ENCODE data around the gene UTP25. TPM values are rescaled to one million over a fixed set of nuclear protein-coding genes. Genes with fewer than 3 reads are reported as not detected.

Gene UTP25
- polyA plus RNA-seq, 1 experiment: 6.8 TPM

- ChIA-PET POLR2A (no interaction called here), CTCF (interaction anchor here (1.0 to 2.9 kb wide), 5 partner anchors 10 to 119 kb away, joined by 3 to 21 read pairs (median 3); no protein-coding TSS in a partner anchor)
- TF ChIP-seq CTCF (IDR thresholded peaks at IDR 0.05; ENCODE audit: insufficient read depth, low read depth, low read length): no peak
- H3K27me3 ChIP-seq (ENCODE audit: control insufficient read depth, insufficient read depth, low read length): no peaks in the 10 kb centered on the region
- DNase-seq (ENCODE audit: low read depth): no peak
- H3K36me3 ChIP-seq (ENCODE audit: control insufficient read depth, insufficient read depth, low read length): no peaks in the 10 kb centered on the region
- no peak overlapping the region for H3K4me3 ChIP-seq (ENCODE audit: low read depth, low read length)
These were observed 42.5 kb downstream of the UTP25 start for GRCh38 chr1:209870151-209870831.

- Histone ChIP-seq H3K27me3 (ENCODE audit: control insufficient read depth, insufficient read depth, low read length) (no peaks in the 10 kb centered on the region), H3K4me3 (ENCODE audit: low read depth, low read length) (no peak overlapping the region), H3K36me3 (ENCODE audit: control insufficient read depth, insufficient read depth, low read length) (no peaks in the 10 kb centered on the region)
- CTCF ChIA-PET: interaction anchor here (1.0 to 2.9 kb wide), 4 partner anchors 11 to 119 kb away, joined by 3 to 21 read pairs (median 6); no protein-coding TSS in a partner anchor
- POLR2A ChIA-PET: interaction anchor here (0.6 kb wide), 1 partner anchor 17 kb away, joined by 3 read pairs; no protein-coding TSS in a partner anchor
- DNase-seq (ENCODE audit: low read depth): no peak
- TF ChIP-seq CTCF (IDR thresholded peaks at IDR 0.05; ENCODE audit: insufficient read depth, low read depth, low read length): no peak
These were observed 43.2 kb downstream of the UTP25 start for GRCh38 chr1:209871006-209871405.

- no peak overlapping the region for H3K4me3 ChIP-seq (ENCODE audit: low read depth, low read length)
- no peak for TF ChIP-seq CTCF (IDR thresholded peaks at IDR 0.05; ENCODE audit: insufficient read depth, low read depth, low read length)
- ChIA-PET CTCF (interaction anchor here (1.0 to 2.9 kb wide), 4 partner anchors 11 to 118 kb away, joined by 3 to 21 read pairs (median 6); no protein-coding TSS in a partner anchor), POLR2A (interaction anchor here (0.6 kb wide), 1 partner anchor 17 kb away, joined by 3 read pairs; no protein-coding TSS in a partner anchor)
- H3K27me3 ChIP-seq (ENCODE audit: control insufficient read depth, insufficient read depth, low read length): no peaks in the 10 kb centered on the region
- no peak for DNase-seq (ENCODE audit: low read depth)
- H3K36me3 ChIP-seq (ENCODE audit: control insufficient read depth, insufficient read depth, low read length): no peaks in the 10 kb centered on the region
These were observed 43.7 kb downstream of the UTP25 start for GRCh38 chr1:209871430-209871829.

GRCh38 chr1:209873067-209873799, 45.5 kb downstream of the UTP25 start:
- DNase-seq (ENCODE audit: low read depth): no peak
- POLR2A ChIA-PET: no interaction called here
- CTCF ChIA-PET: interaction anchor here (1.3 to 2.9 kb wide), 3 partner anchors 10 to 119 kb away, joined by 3 to 13 read pairs (median 8); no protein-coding TSS in a partner anchor
- no peaks in the 10 kb centered on the region for H3K36me3 ChIP-seq (ENCODE audit: control insufficient read depth, insufficient read depth, low read length)
- no peaks in the 10 kb centered on the region for H3K27me3 ChIP-seq (ENCODE audit: control insufficient read depth, insufficient read depth, low read length)
- TF ChIP-seq CTCF (IDR thresholded peaks at IDR 0.05; ENCODE audit: insufficient read depth, low read depth, low read length): no peak
- no peak overlapping the region for H3K4me3 ChIP-seq (ENCODE audit: low read depth, low read length)

- peak; percentile 69 for TF ChIP-seq CTCF (IDR thresholded peaks at IDR 0.05; ENCODE audit: insufficient read depth, low read depth, low read length)
- CTCF ChIA-PET: interaction anchor here (0.7 to 2.9 kb wide), 11 partner anchors 15 to 117 kb away, joined by 3 to 13 read pairs (median 5); no protein-coding TSS in a partner anchor
- POLR2A ChIA-PET: interaction anchor here (0.6 kb wide), 1 partner anchor 20 kb away, joined by 3 read pairs; no protein-coding TSS in a partner anchor
- DNase-seq (ENCODE audit: low read depth): no peak
- Histone ChIP-seq H3K27me3 (ENCODE audit: control insufficient read depth, insufficient read depth, low read length) (no peaks in the 10 kb centered on the region), H3K4me3 (ENCODE audit: low read depth, low read length) (no peak overlapping the region), H3K36me3 (ENCODE audit: control insufficient read depth, insufficient read depth, low read length) (no peaks in the 10 kb centered on the region)
These were observed 47.7 kb downstream of the UTP25 start for GRCh38 chr1:209875515-209875914.
